ENCODE measurements around the gene DGKA.
A peak's percentile ranks its signal among the peaks of the same experiment; 100 is the strongest.

The DGKA gene

DNA sequence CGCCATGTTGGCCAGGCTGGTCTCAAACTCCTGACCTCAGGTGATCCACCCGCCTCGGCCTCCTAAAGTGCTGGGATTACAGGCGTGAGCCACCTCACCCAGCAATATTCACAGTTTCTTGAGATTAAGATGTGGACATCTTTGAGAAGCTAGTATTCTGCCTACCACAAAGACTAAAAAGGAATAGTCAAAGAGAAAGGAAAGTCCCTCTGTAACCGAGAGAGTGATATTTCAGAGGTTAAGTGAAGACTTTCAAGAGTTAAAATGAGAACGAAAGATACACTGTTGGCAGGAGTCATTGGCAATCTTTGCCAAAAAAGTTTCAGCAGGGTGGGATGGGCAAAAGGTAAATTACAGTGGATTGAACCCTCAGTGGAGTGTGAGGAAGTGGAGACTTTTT is 15.6 kb downstream of the DGKA start:
- TF ChIP-seq, protein P1, sequence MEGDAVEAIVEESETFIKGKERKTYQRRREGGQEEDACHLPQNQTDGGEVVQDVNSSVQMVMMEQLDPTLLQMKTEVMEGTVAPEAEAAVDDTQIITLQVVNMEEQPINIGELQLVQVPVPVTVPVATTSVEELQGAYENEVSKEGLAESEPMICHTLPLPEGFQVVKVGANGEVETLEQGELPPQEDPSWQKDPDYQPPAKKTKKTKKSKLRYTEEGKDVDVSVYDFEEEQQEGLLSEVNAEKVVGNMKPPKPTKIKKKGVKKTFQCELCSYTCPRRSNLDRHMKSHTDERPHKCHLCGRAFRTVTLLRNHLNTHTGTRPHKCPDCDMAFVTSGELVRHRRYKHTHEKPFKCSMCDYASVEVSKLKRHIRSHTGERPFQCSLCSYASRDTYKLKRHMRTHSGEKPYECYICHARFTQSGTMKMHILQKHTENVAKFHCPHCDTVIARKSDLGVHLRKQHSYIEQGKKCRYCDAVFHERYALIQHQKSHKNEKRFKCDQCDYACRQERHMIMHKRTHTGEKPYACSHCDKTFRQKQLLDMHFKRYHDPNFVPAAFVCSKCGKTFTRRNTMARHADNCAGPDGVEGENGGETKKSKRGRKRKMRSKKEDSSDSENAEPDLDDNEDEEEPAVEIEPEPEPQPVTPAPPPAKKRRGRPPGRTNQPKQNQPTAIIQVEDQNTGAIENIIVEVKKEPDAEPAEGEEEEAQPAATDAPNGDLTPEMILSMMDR (IDR thresholded peaks at IDR 0.05; ENCODE audit: extremely low read depth, insufficient read depth, missing control alignments) = no peak
- in situ Hi-C loops (cut with MboI; ENCODE audit: low pct_unique_long_range_greater_than_20kb, low sequenced_read_pairs, unreplicated experiment) = loop anchor here (10.0 kb wide), 1 partner anchor 202 kb away; the partner anchor contains the start of gene GDF11

DNA sequence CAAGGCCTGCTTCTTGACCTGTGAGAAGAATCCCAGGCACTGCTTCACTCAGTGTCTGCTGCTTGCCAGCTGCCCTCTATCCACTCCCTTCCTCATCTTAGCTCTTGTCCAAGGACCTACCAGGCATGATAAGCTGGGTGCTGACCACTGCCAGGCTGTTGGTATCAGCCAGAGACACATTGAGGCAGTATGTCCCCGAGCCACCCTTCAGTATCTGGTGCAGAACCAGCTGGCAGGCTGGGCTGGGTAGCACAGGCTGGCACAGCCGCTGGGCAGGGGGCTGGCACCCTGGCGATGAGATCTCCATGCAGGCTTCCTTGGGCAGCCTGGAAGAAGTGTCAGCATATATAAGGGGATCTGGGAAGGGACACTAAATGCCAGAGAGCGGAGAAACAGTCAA is 24.4 kb downstream of the DGKA start:
- in situ Hi-C loops (cut with MboI; ENCODE audit: low pct_unique_long_range_greater_than_20kb, low sequenced_read_pairs, unreplicated experiment) = no loop called here
- TF ChIP-seq, protein P1 (IDR thresholded peaks at IDR 0.05; ENCODE audit: extremely low read depth, insufficient read depth, missing control alignments) = no peak
- no peak for DNase-seq (ENCODE audit: low spot score)

More for the DNA sequence above, 15.6 kb downstream of the DGKA start:
- DNase-seq (ENCODE audit: low spot score) = peak; percentile 60

DNA sequence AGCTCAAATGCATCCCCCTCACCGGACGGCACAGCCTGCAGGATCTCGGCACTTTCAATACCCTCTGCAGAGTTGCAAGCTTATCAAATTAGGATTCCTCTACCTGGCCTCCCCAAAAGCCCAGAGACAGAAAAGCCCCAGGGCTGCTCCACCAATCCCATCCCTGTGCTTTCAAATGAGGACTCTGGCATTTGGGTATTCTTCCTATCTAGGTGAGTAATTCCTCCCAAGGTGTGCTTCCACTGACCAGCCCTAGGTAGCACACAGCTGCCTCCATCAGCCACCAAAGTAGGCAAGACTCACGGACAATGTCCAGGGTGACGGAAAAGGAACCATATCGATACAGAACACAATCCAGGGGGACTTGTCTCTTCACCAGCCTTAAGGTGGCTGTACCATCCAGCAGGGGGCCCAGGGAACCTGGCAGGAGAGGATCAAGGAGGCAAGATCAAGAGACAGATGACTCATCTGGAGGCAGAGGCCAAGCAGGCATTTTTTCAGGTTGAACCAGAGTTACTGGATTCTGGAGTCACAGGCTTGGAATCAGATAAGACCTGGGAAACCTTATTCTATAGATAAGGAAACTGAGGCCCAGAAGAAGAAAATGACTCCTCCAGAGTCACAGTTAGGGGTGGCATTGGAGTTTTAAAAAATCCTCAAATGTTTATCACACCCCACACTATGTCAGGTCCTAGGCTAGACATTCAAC is 25.0 kb downstream of the DGKA start:
- no peak for DNase-seq (ENCODE audit: low spot score)
- in situ Hi-C loops (cut with MboI; ENCODE audit: low pct_unique_long_range_greater_than_20kb, low sequenced_read_pairs, unreplicated experiment) = no loop called here
- TF ChIP-seq, protein P1 (IDR thresholded peaks at IDR 0.05; ENCODE audit: extremely low read depth, insufficient read depth, missing control alignments) = peak; percentile 41

DNA sequence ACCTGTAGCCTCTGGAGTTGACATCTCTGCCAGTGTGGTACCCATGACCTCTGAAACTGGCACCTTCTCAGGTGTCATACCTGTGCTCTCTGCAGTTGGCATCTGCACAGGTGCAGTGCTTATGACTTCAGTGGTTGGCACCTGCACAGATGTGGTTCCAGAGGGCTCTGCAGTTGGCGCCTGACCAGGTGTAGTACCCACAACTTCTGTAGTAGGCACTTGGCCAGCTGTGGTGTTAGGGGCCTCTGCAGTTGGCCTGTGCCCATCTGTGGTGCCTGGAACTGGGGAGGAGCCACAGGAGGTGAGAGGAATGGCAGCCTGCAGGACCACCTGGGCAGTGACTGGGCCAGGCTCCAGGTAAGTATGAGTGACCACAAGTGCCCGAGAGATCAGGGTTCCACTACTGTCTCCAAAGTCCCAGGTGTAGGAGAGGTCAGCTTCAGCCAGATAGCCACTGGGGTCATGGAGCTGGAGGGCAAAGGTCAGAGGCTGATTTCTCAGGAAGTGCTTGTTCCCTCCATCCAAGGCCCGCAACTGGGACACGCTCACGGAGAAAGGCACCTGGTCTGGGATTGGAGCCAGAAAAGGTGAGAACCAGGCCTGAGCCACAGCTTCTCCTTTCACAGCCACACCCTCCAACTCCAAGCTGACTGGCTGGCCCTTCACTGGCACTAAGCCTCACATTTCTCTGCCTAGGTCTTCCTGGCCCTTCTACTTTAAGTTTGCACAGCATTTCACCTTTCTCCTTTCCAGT is 26.3 kb downstream of the DGKA start:
- DNase-seq (ENCODE audit: low spot score) = no peak
- in situ Hi-C loops (cut with MboI; ENCODE audit: low pct_unique_long_range_greater_than_20kb, low sequenced_read_pairs, unreplicated experiment) = no loop called here

DNA sequence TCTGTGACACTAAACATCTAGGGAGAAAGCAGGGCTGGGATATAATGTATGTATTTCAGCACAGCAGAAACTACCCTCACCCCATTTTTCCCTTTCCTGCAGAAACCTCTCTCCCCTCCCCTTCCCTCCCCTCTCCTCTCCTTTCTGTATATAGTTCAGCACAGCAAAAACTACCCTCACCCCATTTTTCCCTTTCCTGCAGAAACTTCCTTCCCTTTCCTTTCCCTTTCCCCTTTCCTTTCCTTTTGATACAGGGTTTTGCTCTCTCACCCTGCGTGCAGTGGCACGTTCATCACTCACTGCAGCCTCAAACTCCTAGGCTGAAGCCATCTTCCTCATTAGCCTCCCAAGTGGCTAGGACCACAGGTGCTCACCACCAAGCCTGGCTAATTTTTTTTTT is 32.8 kb downstream of the DGKA start:
- in situ Hi-C loops (cut with MboI; ENCODE audit: low pct_unique_long_range_greater_than_20kb, low sequenced_read_pairs, unreplicated experiment) = no loop called here
- DNase-seq (ENCODE audit: low spot score) = no peak
- TF ChIP-seq, protein P1 (IDR thresholded peaks at IDR 0.05; ENCODE audit: extremely low read depth, insufficient read depth, missing control alignments) = no peak

More for the DNA sequence above, 26.3 kb downstream of the DGKA start:
- TF ChIP-seq, protein P1 (IDR thresholded peaks at IDR 0.05; ENCODE audit: extremely low read depth, insufficient read depth, missing control alignments) = no peak

DNA sequence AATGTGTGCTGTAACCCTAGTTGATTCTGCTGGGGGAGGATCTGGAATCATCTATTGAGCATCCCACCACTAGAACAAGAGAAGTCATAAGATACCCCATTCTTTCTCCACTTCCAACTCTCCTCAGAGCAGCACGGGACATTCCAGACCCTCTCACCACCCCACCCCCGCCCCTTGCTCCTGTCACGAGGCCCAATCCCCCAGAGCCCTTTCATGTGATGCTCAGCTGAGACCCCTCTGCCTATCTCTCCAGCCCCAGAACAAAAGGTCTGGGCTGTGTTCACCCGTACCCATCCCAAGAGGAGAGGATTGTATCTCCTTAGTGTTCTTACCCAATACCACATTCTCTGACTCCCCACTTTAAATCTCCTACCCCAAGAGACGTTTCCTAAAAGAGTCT is 34.3 kb downstream of the DGKA start:
- in situ Hi-C loops (cut with MboI; ENCODE audit: low pct_unique_long_range_greater_than_20kb, low sequenced_read_pairs, unreplicated experiment) = no loop called here
- DNase-seq (ENCODE audit: low spot score) = no peak
- TF ChIP-seq, protein P1 (IDR thresholded peaks at IDR 0.05; ENCODE audit: extremely low read depth, insufficient read depth, missing control alignments) = no peak

All from GM13977 (cell line).